ENCODE measurements around the gene CBLB.
"Not testable (repeated sequence)": the region's sequence is repeated elsewhere in the genome, so short reads cannot be mapped to it uniquely, and the experiment has no call there.

CBLB gene

DNA sequence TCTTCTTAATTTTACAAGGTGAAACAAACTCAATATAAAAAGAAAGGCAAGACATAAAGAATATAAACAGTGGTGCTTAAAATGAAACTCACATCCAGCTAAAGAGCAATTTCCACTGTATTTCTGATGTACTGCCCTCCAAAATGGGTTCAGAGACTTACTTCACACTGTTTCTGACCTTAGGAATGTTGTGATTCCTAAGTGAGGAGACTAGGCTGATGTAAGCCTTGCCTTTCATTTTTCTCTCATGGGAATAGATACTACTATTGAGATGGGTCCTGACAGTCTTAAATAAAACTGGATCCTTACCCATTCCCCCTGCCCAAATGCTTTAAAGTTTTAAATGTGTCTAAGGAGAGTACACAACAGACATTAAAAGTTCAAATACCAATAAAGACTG is 86.9 kb downstream of the CBLB start:
- no peak for DNase-seq

DNA sequence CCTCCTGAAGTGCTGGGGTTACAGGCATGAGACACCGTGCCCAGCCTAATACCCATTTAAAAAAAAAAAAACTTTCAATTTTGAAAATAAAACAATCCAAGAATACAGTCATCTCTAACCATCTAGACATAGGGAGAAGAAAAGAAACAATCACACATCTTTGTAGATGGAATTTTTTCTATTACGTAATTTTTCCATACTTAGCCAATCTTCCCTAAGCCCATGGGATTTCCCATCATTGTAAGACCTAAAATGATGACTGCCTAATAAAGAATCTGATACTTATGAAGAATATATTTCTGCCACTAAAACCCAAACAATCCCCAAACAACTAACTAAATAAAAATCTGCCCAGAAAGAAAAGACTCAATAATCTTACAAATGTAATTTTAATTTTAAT is 88.7 kb downstream of the CBLB start:
- DNase-seq, result no peak

GRCh38 chr3:105775368-105775767 is 93.4 kb downstream of the CBLB start:
- no peak for DNase-seq

- no peak for DNase-seq
Observed at GRCh38 chr3:105774444-105775180, 94.2 kb downstream of the CBLB start.

GRCh38 chr3:105773291-105773690 is 95.5 kb downstream of the CBLB start:
- DNase-seq, result no peak

- DNase-seq, result no peak
Observed at GRCh38 chr3:105772635-105773034, 96.2 kb downstream of the CBLB start.

DNA sequence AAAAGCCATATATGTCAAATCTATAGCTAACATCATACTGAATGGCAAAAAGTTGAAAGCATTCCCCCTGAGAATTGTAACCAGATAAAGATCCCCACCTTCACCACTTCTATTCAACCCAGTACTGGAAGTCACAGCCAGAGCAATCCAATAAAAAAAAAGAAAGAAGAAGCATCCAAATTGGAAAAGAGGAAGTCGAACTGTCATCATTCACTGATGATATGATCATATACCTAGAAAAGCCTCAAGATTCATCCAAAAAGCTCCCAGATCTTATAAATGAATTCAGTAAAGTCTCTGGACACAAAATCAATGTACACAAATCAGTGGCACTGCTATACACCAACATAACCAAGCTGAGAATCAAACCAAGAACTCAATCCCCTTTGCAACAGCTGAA is 97.4 kb downstream of the CBLB start:
- DNase-seq, result no peak

DNA sequence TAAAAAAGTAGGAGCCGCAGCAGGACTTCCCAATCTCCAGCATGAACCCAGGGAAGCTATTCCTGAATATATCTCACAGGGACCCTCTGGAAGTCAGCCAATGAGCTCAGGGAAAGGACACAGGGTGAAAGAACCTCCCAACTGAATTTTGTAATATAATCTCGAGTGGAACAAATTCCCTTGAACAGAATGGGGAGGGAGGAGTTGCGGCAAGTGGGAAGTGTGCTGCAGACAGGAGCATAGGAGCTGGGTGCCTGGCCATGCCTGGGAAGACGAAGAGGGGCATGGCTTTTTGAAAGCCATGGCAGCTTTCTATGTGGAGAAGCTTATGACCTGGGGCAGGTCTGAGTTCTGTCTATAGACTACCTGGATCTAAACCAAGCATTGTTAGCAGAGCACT is 98.4 kb downstream of the CBLB start:
- DNase-seq, result no peak

DNA sequence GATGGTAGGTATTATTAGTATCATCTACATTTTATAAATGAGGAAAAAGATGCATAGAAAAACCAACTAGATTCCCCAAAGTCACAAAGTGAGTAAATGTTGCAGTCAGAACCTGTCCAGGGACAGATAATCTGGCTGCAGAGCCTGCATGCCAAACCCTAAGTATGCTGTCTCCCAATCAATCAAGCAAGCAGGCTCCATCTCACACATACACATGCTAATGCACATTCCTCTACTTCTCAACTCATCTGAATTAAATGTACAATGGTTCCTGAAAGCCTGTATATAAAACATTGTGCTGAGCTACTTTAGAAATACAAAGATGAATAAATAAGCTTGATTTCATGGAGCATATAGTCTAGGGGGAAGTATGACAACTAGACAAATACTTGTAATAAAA is 101.0 kb downstream of the CBLB start:
- no peak for DNase-seq

GRCh38 chr3:105767216-105767615 is 101.6 kb downstream of the CBLB start:
- no peak for DNase-seq

DNA sequence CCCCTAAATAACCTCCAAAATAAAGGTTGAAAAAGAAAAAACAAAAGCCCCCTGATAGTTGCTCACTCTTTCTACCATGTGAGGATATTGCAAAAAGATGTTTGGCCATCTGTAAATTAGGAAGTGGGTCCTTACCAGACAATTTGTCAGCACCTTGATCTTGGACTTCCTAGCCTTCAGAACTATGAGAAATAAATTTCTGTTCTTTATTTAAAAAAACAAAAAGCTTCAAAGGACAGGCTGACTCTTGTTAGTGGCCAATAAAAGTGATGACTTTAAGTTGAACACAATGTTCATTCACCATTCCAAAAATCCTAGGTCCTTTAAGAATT is 103.5 kb downstream of the CBLB start:
- DNase-seq, result no peak

- no peak for DNase-seq
Observed at GRCh38 chr3:105764378-105765307, 104.2 kb downstream of the CBLB start.

DNA sequence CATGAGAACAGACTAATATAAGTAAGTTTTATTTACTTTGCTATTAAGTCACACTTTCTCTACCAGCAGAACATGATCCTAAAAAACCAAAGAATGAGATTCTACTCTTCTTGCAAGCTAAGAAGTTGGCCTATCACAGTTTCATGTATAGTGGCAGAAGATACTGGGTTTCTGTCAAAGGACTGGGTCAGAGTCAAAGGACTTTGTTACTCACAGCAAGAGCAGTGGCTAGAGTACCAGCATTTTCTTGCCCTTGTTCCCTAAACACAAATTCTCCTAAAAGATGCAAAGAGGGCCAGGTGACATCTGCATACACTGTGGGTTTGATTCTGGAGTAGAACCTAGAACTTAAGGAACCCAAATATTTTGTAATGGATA is 105.2 kb downstream of the CBLB start:
- DNase-seq, result no peak

- no peak for DNase-seq
Observed at GRCh38 chr3:105762749-105763658, 105.8 kb downstream of the CBLB start.

GRCh38 chr3:105762214-105762613 is 106.6 kb downstream of the CBLB start:
- not testable (repeated sequence) for DNase-seq

DNA sequence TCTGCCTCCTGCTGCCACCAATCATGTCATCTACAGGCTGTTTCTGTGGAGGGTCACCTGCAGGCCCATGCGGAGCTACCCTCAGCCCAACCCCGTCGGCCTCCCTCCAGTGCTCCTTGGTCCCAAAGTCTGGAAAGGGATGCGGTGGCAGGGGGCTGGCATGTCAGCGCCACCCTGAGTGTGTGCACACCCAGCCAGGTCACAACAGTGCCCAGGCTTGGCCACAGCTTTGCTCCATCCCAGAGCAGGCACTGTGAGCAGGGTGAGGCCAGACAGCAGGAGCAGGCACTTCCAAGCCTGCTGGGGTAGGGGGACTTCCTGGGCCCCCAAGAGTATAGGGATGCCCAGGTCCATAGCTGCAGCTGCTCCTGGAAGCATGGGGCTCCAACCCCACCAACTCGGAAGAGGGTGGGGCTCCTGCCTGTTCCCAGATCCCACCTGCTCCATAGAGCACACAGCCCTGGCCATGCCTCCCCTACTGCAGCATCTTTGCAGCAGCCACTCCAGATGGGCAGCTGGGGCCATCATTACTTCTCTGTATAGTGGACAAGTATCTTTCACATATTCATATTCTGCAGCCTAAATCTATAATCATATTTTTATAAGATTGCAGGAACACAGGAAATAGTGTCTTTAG is 109.3 kb downstream of the CBLB start:
- DNase-seq, result no peak

- DNase-seq, result no peak
Observed at GRCh38 chr3:105758451-105758850, 110.4 kb downstream of the CBLB start.

DNA sequence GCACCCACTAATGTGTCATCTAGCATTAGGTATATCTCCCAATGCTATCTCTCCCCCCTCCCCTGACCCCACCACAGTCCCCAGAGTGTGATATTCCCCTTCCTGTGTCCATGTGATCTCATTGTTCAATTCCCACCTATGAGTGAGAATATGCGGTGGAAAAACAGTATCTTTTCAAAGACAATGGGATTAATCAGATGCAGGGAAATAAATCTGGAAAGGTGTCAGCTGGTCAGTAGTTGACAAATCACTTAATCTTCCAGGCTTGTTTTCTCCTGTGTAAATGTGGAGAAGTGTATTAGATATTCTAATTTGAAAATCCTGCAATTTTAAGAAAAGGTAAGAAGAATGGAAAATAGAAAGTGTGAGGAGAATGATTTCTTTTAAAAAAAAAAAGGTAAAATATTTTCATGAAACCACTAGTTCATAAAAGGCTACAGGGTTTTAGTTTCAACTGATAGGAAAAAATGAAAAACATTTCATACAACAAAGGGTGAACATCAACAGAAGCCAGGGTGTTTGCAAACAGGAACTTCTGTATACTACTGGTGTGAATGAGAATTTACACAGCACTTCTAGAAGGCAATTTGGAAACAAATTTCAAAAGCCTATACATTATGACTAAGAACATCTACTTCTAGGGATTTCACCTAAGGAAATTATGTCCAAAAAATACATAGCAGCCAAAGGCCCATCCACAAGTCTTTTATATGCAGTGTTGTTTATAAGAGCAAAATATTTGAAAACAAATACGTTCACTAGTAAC is 113.5 kb downstream of the CBLB start:
- DNase-seq, result no peak

DNA sequence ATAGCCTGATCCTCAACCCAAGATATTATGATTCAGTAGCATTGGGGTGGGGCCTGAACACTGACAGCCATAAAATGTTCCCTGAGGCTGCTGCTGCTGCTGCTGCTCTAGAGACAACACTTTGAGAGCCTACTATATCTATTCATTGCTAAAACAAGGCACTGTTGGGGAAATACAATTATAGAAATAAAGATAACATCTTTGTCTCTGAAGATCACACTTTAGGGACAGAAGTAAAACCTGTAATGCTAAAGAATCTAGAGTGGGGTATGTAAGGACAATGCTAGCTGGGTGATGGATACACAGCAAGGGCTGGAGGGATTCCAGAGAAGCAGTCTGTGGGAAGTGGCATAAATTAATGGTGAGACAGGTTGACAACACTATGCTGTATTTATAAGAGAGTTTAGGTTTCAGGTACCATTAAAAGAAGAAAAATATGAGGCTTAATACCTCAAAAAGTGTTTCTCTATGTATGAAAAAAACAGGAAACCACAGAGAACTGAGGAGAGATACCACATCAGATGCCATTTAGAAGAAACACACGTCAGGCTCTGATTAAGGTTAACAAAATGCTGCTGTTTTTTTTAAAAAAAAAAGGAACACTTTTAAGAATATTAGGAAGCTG is 115.9 kb downstream of the CBLB start:
- DNase-seq, result no peak

DNA sequence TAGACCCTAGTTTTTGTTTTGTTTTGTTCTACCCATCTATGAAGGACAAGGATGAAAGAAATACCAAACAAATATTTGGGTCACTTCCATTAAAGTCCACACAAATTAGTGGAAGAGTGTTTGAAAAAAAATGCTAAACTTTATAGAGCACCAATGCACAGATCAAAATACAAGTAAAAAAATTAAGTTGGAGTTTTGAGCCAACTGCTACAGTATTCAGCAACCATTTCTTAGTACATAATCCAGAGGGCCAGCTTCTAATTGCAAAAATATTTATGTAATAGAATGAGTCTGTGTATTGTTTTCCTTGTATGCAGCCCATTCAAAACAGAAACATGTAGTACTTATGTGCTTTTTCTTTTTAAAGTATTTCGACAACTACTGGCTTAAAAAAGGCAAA is 121.1 kb downstream of the CBLB start:
- no peak for DNase-seq

DNA sequence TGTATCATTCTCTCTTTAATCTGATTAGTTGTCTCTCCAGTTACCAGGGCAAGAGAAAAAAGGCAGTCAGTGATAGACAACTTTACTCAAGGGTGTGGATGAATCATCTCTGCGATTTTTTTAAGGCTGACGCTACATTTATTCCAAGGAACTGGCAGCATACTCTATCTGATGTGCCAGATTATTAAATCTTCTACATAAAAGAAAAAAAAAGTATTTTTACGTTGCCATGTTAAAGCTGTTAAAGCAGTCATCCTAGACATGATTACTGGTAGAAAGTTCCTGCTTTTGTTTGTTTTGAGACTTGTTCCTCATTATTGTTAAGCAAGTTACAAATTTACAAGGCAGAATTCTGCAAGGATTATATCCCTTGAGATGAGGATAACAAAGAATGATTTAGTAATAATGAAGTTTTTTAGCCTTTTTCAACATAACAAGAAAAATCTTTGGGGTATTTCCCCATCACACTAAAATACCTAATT is 121.7 kb downstream of the CBLB start:
- no peak for DNase-seq

Measured in NCI-H187 treated with DMSO at 0.1 percent for 48 hours (cell line).